MM.1S (cell line): Measurements from ENCODE around the gene BHLHE41.
A peak's percentile ranks its signal among the peaks of the same experiment; 100 is the strongest.

Experiments used
- DNase-seq: peaks from one replicate; pipeline ENCODE4 v3.0.0-alpha.2; 2015
- H2AFZ ChIP-seq: fragments of 300-600 bp; sonication (generic); 2 replicates; pipeline ENCODE4 v1.6.0; 2016; ENCODE audit warnings: antibody characterized with exemption, low read length
- H3F3A ChIP-seq: fragments of 300-600 bp; sonication (generic); 2 replicates; pipeline ENCODE4 v1.6.1; 2016; ENCODE audit warnings: mild to moderate bottlenecking, antibody characterized with exemption, low read length, moderate library complexity, mixed read lengths; ENCODE audit not compliant: insufficient read depth
- H3K27ac ChIP-seq: fragments of 300-600 bp; sonication (generic); 2 replicates; pipeline ENCODE4 v1.5.1; 2016; ENCODE audit warnings: mild to moderate bottlenecking, low read length
- H3K27me3 ChIP-seq: fragments of 300-600 bp; sonication (generic); replicated peaks from 2 replicates; pipeline ENCODE4 v1.6.0; 2016; ENCODE audit warnings: low read length; ENCODE audit not compliant: insufficient read depth
- H3K36me3 ChIP-seq: fragments of 300-600 bp; sonication (generic); replicated peaks from 2 replicates; pipeline ENCODE4 v1.6.1; 2016; ENCODE audit warnings: mild to moderate bottlenecking, low read length, mixed read lengths; ENCODE audit not compliant: insufficient read depth
- H3K4me1 ChIP-seq: fragments of 300-600 bp; sonication (generic); 2 replicates; pipeline ENCODE4 v1.6.1; 2016; ENCODE audit warnings: low read length, mixed read lengths
- H3K4me2 ChIP-seq: fragments of 300-600 bp; sonication (generic); 2 replicates; pipeline ENCODE4 v1.6.0; 2016; ENCODE audit warnings: low read depth, low read length
- H3K4me3 ChIP-seq: fragments of 300-600 bp; sonication (generic); 2 replicates; pipeline ENCODE4 v1.5.1; 2016; ENCODE audit warnings: low read length, mixed read lengths
- H3K79me2 ChIP-seq: fragments of 300-600 bp; sonication (generic); 2 replicates; pipeline ENCODE4 v1.6.1; 2016; ENCODE audit warnings: mixed run types, low read length, mixed read lengths
- H3K9ac ChIP-seq: fragments of 300-600 bp; sonication (generic); 2 replicates; pipeline ENCODE4 v1.6.1; 2016; ENCODE audit warnings: low read length, mixed read lengths
- H3K9me2 ChIP-seq: fragments of 300-600 bp; sonication (generic); replicated peaks from 2 replicates; pipeline ENCODE4 v1.6.1; 2016; ENCODE audit warnings: mild to moderate bottlenecking, low read length, mixed read lengths; ENCODE audit not compliant: insufficient read depth
- H3K9me3 ChIP-seq: fragments of 300-600 bp; sonication (generic); replicated peaks from 2 replicates; pipeline ENCODE4 v1.6.1; 2016; ENCODE audit warnings: mild to moderate bottlenecking, low read length, mixed read lengths; ENCODE audit not compliant: insufficient read depth
- H4K20me1 ChIP-seq: fragments of 300-600 bp; sonication (generic); 2 replicates; pipeline ENCODE4 v1.6.1; 2016; ENCODE audit warnings: mild to moderate bottlenecking, low read length, moderate library complexity, mixed read lengths; ENCODE audit not compliant: insufficient read depth
- EZH2 ChIP-seq: fragments of 300-600 bp; sonication (generic); optimal IDR thresholded peaks from 2 replicates; pipeline ENCODE3; 2017; ENCODE audit warnings: low read depth, mild to moderate bottlenecking, antibody characterized with exemption, low read length, mixed read lengths
- EZH2phosphoT487 ChIP-seq: fragments of 300-600 bp; sonication (generic); IDR thresholded peaks from 2 replicates; pipeline ENCODE4 v1.6.1; 2018; ENCODE audit warnings: antibody characterized with exemption, low read length
- TF ChIP-seq, protein P1 (sequence below): fragments of 300-600 bp; sonication (generic); IDR thresholded peaks from 2 replicates; pipeline ENCODE4 v1.5.1; 2016; ENCODE audit warnings: antibody characterized with exemption, low read length, mixed read lengths

BHLHE41 gene

GRCh38 chr12:26113853-26114719 is 10.8 kb downstream of the BHLHE41 start:
- Histone ChIP-seq H2AFZ (peak overlapping the region; percentile 15; the same call in 1 of the 2 replicates), H3K4me2 (peak overlapping the region; percentile 65), H3F3A (peaks cover 54% of the 10 kb centered on the region), H3K27ac (peak overlapping the region; percentile 90), H3K36me3 (no peaks in the 10 kb centered on the region), H3K4me1 (peaks cover 48% of the 10 kb centered on the region), H3K9ac (peak overlapping the region; percentile 67), H3K4me3 (peak overlapping the region; percentile 50), H3K79me2 (peaks cover 4% of the 10 kb centered on the region), H3K27me3 (no peaks in the 10 kb centered on the region), H3K9me2 (no peaks in the 10 kb centered on the region), H3K9me3 (no peaks in the 10 kb centered on the region), H4K20me1 (no peaks in the 10 kb centered on the region)
- TF ChIP-seq EZH2phosphoT487: no peak
- TF ChIP-seq, protein P1, sequence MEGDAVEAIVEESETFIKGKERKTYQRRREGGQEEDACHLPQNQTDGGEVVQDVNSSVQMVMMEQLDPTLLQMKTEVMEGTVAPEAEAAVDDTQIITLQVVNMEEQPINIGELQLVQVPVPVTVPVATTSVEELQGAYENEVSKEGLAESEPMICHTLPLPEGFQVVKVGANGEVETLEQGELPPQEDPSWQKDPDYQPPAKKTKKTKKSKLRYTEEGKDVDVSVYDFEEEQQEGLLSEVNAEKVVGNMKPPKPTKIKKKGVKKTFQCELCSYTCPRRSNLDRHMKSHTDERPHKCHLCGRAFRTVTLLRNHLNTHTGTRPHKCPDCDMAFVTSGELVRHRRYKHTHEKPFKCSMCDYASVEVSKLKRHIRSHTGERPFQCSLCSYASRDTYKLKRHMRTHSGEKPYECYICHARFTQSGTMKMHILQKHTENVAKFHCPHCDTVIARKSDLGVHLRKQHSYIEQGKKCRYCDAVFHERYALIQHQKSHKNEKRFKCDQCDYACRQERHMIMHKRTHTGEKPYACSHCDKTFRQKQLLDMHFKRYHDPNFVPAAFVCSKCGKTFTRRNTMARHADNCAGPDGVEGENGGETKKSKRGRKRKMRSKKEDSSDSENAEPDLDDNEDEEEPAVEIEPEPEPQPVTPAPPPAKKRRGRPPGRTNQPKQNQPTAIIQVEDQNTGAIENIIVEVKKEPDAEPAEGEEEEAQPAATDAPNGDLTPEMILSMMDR: peak; percentile 42
- DNase-seq: peak; percentile 96

- peaks cover 46% of the 10 kb centered on the region for H3F3A ChIP-seq
- no peaks in the 10 kb centered on the region for H3K27me3 ChIP-seq
- H3K9me3 ChIP-seq: no peaks in the 10 kb centered on the region
- H3K9me2 ChIP-seq: no peaks in the 10 kb centered on the region
- peak overlapping the region; percentile 15; the same call in 1 of the 2 replicates for H2AFZ ChIP-seq
- peak; percentile 44 for DNase-seq
- peak overlapping the region; percentile 65 for H3K4me2 ChIP-seq
- TF ChIP-seq EZH2phosphoT487 (no peak), EZH2 (no peak)
- TF ChIP-seq, protein P1: no peak
- H3K4me1 ChIP-seq: peaks cover 41% of the 10 kb centered on the region
- H3K36me3 ChIP-seq: no peaks in the 10 kb centered on the region
- peak overlapping the region; percentile 50 for H3K4me3 ChIP-seq
- no peaks in the 10 kb centered on the region for H4K20me1 ChIP-seq
- peak overlapping the region; percentile 90 for H3K27ac ChIP-seq
- H3K79me2 ChIP-seq: no peaks in the 10 kb centered on the region
- H3K9ac ChIP-seq: peak overlapping the region; percentile 67
Observed at GRCh38 chr12:26113181-26113654, 11.6 kb downstream of the BHLHE41 start.

GRCh38 chr12:26112703-26113147 is 12.1 kb downstream of the BHLHE41 start:
- TF ChIP-seq EZH2phosphoT487: no peak
- TF ChIP-seq, protein P1: no peak
- TF ChIP-seq EZH2: no peak
- DNase-seq: no peak
- Histone ChIP-seq H3K4me3 (peak overlapping the region; percentile 50; the same call in 1 of the 2 replicates), H3K4me1 (peaks cover 36% of the 10 kb centered on the region), H3K4me2 (peak overlapping the region; percentile 65), H3F3A (peaks cover 41% of the 10 kb centered on the region), H3K9me3 (no peaks in the 10 kb centered on the region), H2AFZ (no peak overlapping the region), H3K36me3 (no peaks in the 10 kb centered on the region), H3K9me2 (no peaks in the 10 kb centered on the region), H3K27me3 (no peaks in the 10 kb centered on the region), H3K9ac (no peak overlapping the region), H4K20me1 (no peaks in the 10 kb centered on the region), H3K27ac (peak overlapping the region; percentile 90; the same call in 1 of the 2 replicates), H3K79me2 (no peaks in the 10 kb centered on the region)
